Neural crest cell (in vitro differentiated cells): ENCODE measurements around the gene TEP1. TPM values are rescaled to one million over a fixed set of nuclear protein-coding genes. Genes with fewer than 3 reads are reported as not detected.

Source experiments
- DNase-seq: peaks from one replicate; pipeline ENCODE4 v3.0.0; 2021; ENCODE audit warnings: low read depth, mixed read lengths, low spot score
- H3K27ac Mint-ChIP-seq: one replicate; pipeline ENCODE4 v1.8.0; 2021; ENCODE audit warnings: mild to moderate bottlenecking, mixed read lengths; ENCODE audit not compliant: unreplicated experiment
- H3K27me3 Mint-ChIP-seq: 2 replicates; pipeline ENCODE4 v1.8.0; 2021; ENCODE audit warnings: low read depth, mild to moderate bottlenecking, mixed read lengths
- H3K36me3 Mint-ChIP-seq: 2 replicates; pipeline ENCODE4 v1.8.0; 2021; ENCODE audit warnings: low read depth, mild to moderate bottlenecking, mixed read lengths
- H3K4me1 Mint-ChIP-seq: 2 replicates; pipeline ENCODE4 v1.8.0; 2021; ENCODE audit warnings: mixed read lengths
- H3K4me3 Mint-ChIP-seq: one replicate; pipeline ENCODE4 v1.8.0; 2021; ENCODE audit warnings: mild to moderate bottlenecking, mixed read lengths
- H3K9me3 Mint-ChIP-seq: 2 replicates; pipeline ENCODE4 v1.8.0; 2021; ENCODE audit warnings: mixed read lengths
- CTCF ChIP-seq: fragments of 200-600 bp; sonication (generic); conservative IDR thresholded peaks from 2 replicates; pipeline ENCODE4 v1.5.0; 2021; ENCODE audit warnings: antibody characterized with exemption, mild to moderate bottlenecking
- total RNA-seq: library from RNA; stranded (reverse); gene quantifications from 2 replicates; pipeline ENCODE4 v1.2.1, GENCODE V29; 2021

TEP1 gene
- total RNA-seq, 1 donor from 2014 or later, result 13.7 TPM

- Mint-ChIP-seq H3K27me3 (no peaks in the 10 kb centered on the region), H3K4me3 (peak overlapping the region; percentile 83), H3K36me3 (peaks cover 7% of the 10 kb centered on the region), H3K4me1 (peaks cover 51% of the 10 kb centered on the region), H3K27ac (no peak overlapping the region), H3K9me3 (no peaks in the 10 kb centered on the region)
- DNase-seq, result no peak
- TF ChIP-seq CTCF, result no peak
Measured at GRCh38 chr14:20331053-20331613, 82.2 kb downstream of the TEP1 start.

- H3K4me1 Mint-ChIP-seq, result peaks cover 51% of the 10 kb centered on the region
- H3K4me3 Mint-ChIP-seq, result peak overlapping the region; percentile 36
- H3K27me3 Mint-ChIP-seq, result no peaks in the 10 kb centered on the region
- H3K36me3 Mint-ChIP-seq, result peaks cover 10% of the 10 kb centered on the region
- TF ChIP-seq CTCF, result no peak
- DNase-seq, result no peak
- no peak overlapping the region for H3K27ac Mint-ChIP-seq
- H3K9me3 Mint-ChIP-seq, result no peaks in the 10 kb centered on the region
Measured at GRCh38 chr14:20329355-20329754, 83.9 kb downstream of the TEP1 start.

GRCh38 chr14:20328705-20329104, 84.6 kb downstream of the TEP1 start:
- Mint-ChIP-seq H3K4me3 (no peak overlapping the region), H3K27ac (no peak overlapping the region), H3K36me3 (peaks cover 14% of the 10 kb centered on the region)

GRCh38 chr14:20327005-20327869, 86.1 kb downstream of the TEP1 start:
- Mint-ChIP-seq H3K36me3 (peaks cover 14% of the 10 kb centered on the region), H3K27me3 (no peaks in the 10 kb centered on the region), H3K9me3 (no peaks in the 10 kb centered on the region), H3K27ac (peak overlapping the region; percentile 1), H3K4me1 (peaks cover 44% of the 10 kb centered on the region), H3K4me3 (peak overlapping the region; percentile 83)
- peak; percentile 88 for TF ChIP-seq CTCF
- no peak for DNase-seq

More at GRCh38 chr14:20328705-20329104, 84.6 kb downstream of the TEP1 start:
- Mint-ChIP-seq H3K4me1 (peaks cover 51% of the 10 kb centered on the region), H3K27me3 (no peaks in the 10 kb centered on the region), H3K9me3 (no peaks in the 10 kb centered on the region)
- no peak for DNase-seq
- TF ChIP-seq CTCF, result no peak

- no peak overlapping the region for H3K27ac Mint-ChIP-seq
- H3K4me3 Mint-ChIP-seq, result peak overlapping the region; percentile 57
- H3K27me3 Mint-ChIP-seq, result no peaks in the 10 kb centered on the region
- no peaks in the 10 kb centered on the region for H3K9me3 Mint-ChIP-seq
- no peak for TF ChIP-seq CTCF
- H3K36me3 Mint-ChIP-seq, result peaks cover 35% of the 10 kb centered on the region
- no peaks in the 10 kb centered on the region for H3K4me1 Mint-ChIP-seq
- DNase-seq, result no peak
Measured at GRCh38 chr14:20317720-20318119, 95.6 kb downstream of the TEP1 start.

Other genes starting within 250 kb of the TEP1 start
- not detected in 2 replicates for gene OR11G2, start 222.6 kb downstream of the TEP1 start, total RNA-seq
- not detected in 2 replicates for gene OR11H6, start 189.8 kb downstream of the TEP1 start, total RNA-seq
- gene OR11H7, start 184.5 kb downstream of the TEP1 start, total RNA-seq, result not detected in 2 replicates
- not detected in 2 replicates for gene OR11H4, start 174.2 kb downstream of the TEP1 start, total RNA-seq
- 25.6 and 25.8 TPM in 2 replicates for gene TTC5, start 107.5 kb downstream of the TEP1 start, total RNA-seq
- 127 and 132 TPM in 2 replicates for gene CCNB1IP1, start 80.2 kb downstream of the TEP1 start, total RNA-seq
- gene PARP2, start 69.9 kb downstream of the TEP1 start, total RNA-seq, result 50.7 and 53.2 TPM in 2 replicates
- gene KLHL33, start 22.7 kb upstream of the TEP1 start, total RNA-seq, result 0.07 TPM in 1 of 2 replicates, not detected in the other
- 67.3 and 68.1 TPM in 2 replicates for gene OSGEP, start 41.3 kb upstream of the TEP1 start, total RNA-seq
- 433 and 437 TPM in 2 replicates for gene APEX1, start 41.7 kb upstream of the TEP1 start, total RNA-seq
- 36.0 and 40.8 TPM in 2 replicates for gene PIP4P1, start 47.9 kb upstream of the TEP1 start, total RNA-seq
- gene PNP, start 55.9 kb upstream of the TEP1 start, total RNA-seq, result 35.1 and 40.8 TPM in 2 replicates
- 0.52 and 1.2 TPM in 2 replicates for gene RNASE10, start 92.0 kb upstream of the TEP1 start, total RNA-seq
- gene RNASE9, start 147.5 kb upstream of the TEP1 start, total RNA-seq, result not detected in 2 replicates
- not detected in 2 replicates for gene RNASE11, start 174.5 kb upstream of the TEP1 start, total RNA-seq
- not detected in 2 replicates for gene RNASE12, start 177.9 kb upstream of the TEP1 start, total RNA-seq
- not detected in 2 replicates for gene OR6S1, start 228.2 kb upstream of the TEP1 start, total RNA-seq